HepG2 (cell line): ENCODE results near the gene ATP10A.

Source experiments
- SP2 ChIP-seq: sonication (generic); formaldehyde crosslinking; IDR thresholded peaks from 2 replicates; pipeline ENCODE4 v1.5.1; 2020; ENCODE audit warnings: mild to moderate bottlenecking, missing genetic modification reagents
- TP53 ChIP-seq: sonication (generic); formaldehyde crosslinking; conservative IDR thresholded peaks from 2 replicates; pipeline ENCODE4 v1.4.0; 2020; ENCODE audit warnings: missing genetic modification reagents
- TF ChIP-seq, protein P1 (sequence below), 2 experiments: sonication (generic) in 1 of 2; formaldehyde crosslinking in 1 of 2; IDR thresholded peaks; 2 replicates each; pipeline versions ENCODE4 v1.4.0 to v1.6.1; 2018 to 2020; ENCODE audit warnings: missing genetic modification reagents in 2 of 2, borderline replicate concordance in 1 of 2, low read depth in 1 of 2, mild to moderate bottlenecking in 1 of 2, missing biosample characterization in 1 of 2

DNA sequence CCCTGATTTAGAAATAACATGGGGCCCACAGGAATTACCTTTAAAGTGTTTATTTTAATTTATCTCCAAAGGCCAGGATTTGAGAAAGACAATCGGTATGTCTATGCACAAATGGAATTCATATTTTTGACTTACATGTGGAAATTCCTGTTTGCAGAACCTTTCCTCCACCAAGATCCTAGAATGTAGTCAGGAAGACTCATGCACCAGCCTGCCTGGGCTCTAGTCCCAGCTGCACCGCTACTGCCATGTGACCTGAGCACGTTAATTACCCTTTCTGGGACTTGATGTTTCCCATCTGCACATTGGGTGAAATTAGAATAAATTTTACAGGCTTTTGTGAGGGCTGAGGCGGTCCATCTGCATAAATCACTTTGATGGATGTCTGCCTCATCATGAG is 194.2 kb downstream of the ATP10A start:
- TF ChIP-seq SP2 (no peak), TP53 (CRISPR knock-in tag) (no peak)
- TF ChIP-seq, protein P1, sequence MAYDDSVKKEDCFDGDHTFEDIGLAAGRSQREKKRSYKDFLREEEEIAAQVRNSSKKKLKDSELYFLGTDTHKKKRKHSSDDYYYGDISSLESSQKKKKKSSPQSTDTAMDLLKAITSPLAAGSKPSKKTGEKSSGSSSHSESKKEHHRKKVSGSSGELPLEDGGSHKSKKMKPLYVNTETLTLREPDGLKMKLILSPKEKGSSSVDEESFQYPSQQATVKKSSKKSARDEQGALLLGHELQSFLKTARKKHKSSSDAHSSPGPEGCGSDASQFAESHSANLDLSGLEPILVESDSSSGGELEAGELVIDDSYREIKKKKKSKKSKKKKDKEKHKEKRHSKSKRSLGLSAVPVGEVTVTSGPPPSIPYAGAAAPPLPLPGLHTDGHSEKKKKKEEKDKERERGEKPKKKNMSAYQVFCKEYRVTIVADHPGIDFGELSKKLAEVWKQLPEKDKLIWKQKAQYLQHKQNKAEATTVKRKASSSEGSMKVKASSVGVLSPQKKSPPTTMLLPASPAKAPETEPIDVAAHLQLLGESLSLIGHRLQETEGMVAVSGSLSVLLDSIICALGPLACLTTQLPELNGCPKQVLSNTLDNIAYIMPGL (CRISPR knock-in tag; IDR thresholded peaks at IDR 0.05; ENCODE audit: borderline replicate concordance in 1 of 2, low read depth in 1 of 2): no peak
